GM18519 (cell line): ENCODE results near the gene DOCK3.
"Not testable (repeated sequence)": the region's sequence is repeated elsewhere in the genome, so short reads cannot be mapped to it uniquely, and the experiment has no call there.

ENCODE experiments used
- ATAC-seq: cut with Tn5 transposase; IDR thresholded peaks from one replicate; pipeline ENCODE4 v1.9.1; 2021; ENCODE audit warnings: mild to moderate bottlenecking, moderate library complexity; ENCODE audit not compliant: unreplicated experiment, low FRiP score

The DOCK3 gene

GRCh38 chr3:51156147-51156546 lies 481.4 kb downstream of the DOCK3 start:
- ATAC-seq = no peak

- ATAC-seq = no peak
These were observed 488.3 kb downstream of the DOCK3 start for GRCh38 chr3:51163051-51163450.

DNA sequence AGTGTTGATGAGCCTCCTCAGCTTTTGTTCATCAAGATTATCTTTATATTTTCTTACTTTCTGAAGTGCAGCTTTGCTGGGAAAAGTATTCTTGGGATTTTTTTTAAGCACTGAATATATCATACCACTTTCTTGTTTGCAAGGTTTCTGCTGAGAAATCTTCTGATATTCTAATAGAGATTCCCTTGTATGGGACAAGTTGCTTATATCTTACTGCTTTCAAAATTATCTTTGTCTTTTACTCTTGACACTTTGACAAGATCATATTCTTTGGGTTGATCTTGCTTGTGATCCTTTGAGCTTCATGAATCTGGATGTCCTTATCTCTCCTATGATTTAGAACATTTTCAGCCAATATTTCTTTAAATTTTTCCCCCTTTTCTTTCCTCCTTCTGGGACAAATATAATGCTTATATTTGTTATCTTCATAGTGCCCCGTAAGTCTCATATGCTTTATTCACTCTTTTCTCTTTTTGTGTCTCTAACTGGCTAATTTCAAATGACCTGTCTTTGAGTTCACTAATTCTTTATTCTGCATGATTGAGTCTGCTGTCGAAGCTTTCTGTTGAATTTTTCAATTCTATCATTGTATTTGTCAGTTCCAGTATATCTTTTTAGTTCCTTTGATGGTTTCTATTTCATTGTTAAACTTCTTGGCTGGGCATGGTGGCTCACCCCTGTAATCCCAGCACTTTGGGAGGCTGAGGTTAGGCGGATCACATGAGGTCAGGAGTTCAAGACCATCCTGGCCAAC lies 499.0 kb downstream of the DOCK3 start:
- no peak for ATAC-seq

- no peak for ATAC-seq
These were observed 502.2 kb downstream of the DOCK3 start for GRCh38 chr3:51176923-51177322.

DNA sequence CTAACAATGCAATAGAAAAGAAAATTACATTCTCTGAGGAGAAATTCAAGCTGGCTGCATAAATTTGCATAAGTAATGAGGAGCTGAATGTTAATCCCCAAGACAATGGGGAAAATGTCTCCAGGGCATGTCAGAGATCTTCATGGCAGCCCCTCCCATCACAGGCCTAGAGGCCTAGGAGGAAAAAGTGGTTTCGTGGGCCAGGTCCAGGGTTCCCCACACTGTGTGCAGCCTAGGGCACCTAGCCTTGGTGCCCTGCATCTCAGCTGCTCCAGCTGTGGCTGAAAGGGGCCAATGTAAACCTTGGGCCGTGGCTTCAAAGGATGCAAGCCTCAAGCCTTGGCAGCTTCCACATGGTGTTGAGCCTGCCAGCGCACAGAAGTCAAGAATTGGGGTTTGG lies 511.7 kb downstream of the DOCK3 start:
- not testable (repeated sequence) for ATAC-seq

DNA sequence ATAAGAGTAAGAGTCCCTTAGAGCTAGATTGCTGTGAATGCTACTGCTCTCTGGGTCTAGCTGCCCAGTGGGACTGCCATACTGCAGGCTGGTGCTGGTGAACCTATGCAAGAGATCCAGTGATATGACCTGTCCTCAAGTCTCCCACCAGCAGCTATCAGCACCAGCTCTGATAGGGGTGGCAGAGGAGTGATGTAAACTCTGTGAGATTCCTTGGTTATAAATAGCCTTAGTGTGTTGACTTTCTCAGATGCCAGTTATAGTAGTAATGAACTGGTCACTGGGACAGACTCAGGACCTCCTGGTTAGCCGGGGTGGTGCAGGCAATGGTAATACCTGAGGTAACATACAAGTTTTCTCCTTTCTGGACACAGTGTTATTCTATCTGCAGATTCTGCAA lies 515.5 kb downstream of the DOCK3 start:
- no peak for ATAC-seq

DNA sequence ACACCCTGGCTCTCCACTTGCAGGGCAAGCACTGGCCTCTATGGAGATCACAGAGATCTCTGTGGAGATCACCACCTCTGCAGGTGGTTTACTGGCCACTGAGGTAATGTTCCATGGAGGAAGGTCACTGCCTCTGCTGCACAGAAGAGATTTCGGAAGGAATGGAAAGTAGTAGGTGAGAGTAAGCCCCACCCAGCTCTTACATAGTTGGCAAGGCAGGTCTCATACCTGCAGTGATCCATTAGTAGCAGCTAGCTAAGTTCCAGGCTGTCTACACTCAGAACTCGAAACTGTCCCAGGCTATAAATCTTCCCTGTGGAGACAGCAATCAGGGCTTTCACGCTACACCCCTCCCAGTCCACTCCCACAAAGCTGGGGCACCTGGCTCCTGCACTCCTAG lies 516.1 kb downstream of the DOCK3 start:
- no peak for ATAC-seq

- ATAC-seq = no peak
These were observed 517.0 kb downstream of the DOCK3 start for GRCh38 chr3:51191768-51192167.

- ATAC-seq = no peak
These were observed 523.8 kb downstream of the DOCK3 start for GRCh38 chr3:51198477-51198876.

- ATAC-seq = not testable (repeated sequence)
These were observed 524.6 kb downstream of the DOCK3 start for GRCh38 chr3:51199296-51199695.

DNA sequence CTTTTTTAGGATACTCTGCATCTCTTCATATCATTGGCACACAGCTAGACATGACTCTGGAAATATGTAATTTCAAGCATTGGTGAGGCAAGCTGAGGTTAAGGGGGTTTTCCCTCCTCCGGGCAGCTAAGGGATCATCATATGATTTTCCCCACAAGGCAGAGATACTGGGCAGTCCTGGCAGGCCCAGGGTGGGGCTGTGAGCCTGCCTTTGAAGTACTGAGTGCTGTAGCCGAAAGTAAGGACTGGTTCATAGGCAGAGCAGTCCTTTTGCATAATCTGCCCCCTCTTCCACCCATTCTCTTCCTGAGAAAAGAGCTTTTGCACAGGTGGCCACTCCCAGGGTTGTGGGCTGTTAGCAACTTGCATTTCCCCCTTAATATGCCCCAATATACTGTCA lies 541.6 kb downstream of the DOCK3 start:
- no peak for ATAC-seq

- no peak for ATAC-seq
These were observed 547.2 kb downstream of the DOCK3 start for GRCh38 chr3:51221959-51222358.

GRCh38 chr3:51224283-51224682 lies 549.6 kb downstream of the DOCK3 start:
- no peak for ATAC-seq

DNA sequence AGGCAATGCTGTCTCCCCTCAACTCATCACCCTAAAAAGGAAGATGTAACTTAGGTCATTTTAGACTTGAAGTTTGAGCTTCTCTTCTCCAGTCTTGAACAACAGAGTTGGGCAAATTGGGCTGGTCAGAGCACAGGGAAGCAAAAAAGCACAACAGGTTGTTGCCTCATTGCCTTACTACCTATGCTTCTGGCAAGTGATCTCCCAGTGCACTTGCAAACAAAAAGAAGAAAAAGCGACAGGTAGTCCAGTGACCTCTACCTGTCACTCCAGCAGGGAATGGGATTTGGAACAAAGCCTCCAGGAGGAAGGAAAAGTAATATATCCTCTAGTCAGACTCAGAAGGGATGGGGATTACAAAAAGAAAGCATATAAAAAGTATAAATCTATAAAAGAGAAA lies 550.1 kb downstream of the DOCK3 start:
- ATAC-seq = no peak

DNA sequence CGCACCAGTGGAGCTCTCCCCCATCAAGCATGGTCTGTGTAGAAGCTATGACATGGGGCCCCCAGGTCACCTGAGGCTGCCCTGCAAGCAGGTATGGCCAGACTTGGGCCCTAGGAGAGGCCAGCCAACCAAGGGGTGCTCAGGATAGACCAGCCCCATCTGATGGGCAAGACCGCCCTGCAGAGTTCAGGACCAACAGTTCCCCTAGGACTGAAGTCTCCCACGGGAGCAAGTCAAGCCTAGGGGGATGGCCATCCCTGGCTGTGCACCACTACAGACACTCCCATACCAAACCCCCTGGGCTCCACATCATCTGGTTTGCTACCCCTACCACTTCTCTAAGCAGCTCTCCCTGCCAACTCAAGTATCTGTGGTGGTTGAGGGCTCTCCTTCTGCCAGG lies 568.2 kb downstream of the DOCK3 start:
- ATAC-seq = no peak

GRCh38 chr3:51243924-51244323 lies 569.2 kb downstream of the DOCK3 start:
- ATAC-seq = no peak

GRCh38 chr3:51245867-51246266 lies 571.1 kb downstream of the DOCK3 start:
- ATAC-seq = no peak

GRCh38 chr3:51257870-51258269 lies 583.1 kb downstream of the DOCK3 start:
- ATAC-seq = no peak

GRCh38 chr3:51264166-51264565 lies 589.4 kb downstream of the DOCK3 start:
- not testable (repeated sequence) for ATAC-seq

GRCh38 chr3:51268132-51268531 lies 593.4 kb downstream of the DOCK3 start:
- ATAC-seq = no peak

GRCh38 chr3:51269466-51269865 lies 594.7 kb downstream of the DOCK3 start:
- no peak for ATAC-seq

GRCh38 chr3:51270559-51270958 lies 595.8 kb downstream of the DOCK3 start:
- ATAC-seq = no peak

DNA sequence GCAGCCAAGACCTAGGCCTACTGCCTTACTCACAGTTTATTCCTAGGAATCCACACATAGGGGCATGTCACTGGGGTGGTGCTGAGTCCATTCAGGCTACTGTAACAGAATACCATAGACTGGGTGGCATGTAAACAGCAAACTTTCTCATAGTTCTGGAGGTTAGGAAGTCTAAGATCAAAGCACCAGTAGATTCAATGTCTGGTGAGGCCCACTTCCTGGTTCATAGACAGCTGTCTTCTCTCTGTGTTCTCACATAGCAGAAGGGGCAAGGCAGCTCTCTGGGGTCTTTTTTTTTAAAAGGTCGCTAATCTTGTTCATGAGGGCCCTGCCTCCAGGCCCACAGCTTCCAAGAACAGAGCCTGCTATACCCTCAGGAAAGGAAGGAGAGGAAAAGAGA lies 596.4 kb downstream of the DOCK3 start:
- no peak for ATAC-seq
